IMR-90 (cell line): Measurements from ENCODE around the gene SNRPE. TPM values are rescaled to one million over a fixed set of nuclear protein-coding genes. Genes with fewer than 3 reads are reported as not detected.

Experiments used
- ATAC-seq: fragments of 200-7000 bp; cut with Tn5 transposase; 2 replicates; pipeline ENCODE4 v1.9.1; 2020; ENCODE audit warnings: low read depth, mild to moderate bottlenecking, moderate library complexity
- BruUV-seq: library from RNA; stranded (reverse); fragments of 400-500 nt; replicated peaks from 2 replicates; lab custom pipeline; 2021; lab: Mats Ljungman, UMichigan
- CTCF ChIA-PET: fragments of 300-600 bp; formaldehyde crosslinking; extraction: SDS; loops from one replicate; lab custom pipeline; 2021; ENCODE audit warnings: antibody characterized with exemption; lab: Yijun Ruan, JAX
- POLR2A ChIA-PET: fragments of 300-600 bp; sonication (Branson Sonifier 250); formaldehyde crosslinking; loops from one replicate; lab custom pipeline; 2022; ENCODE audit warnings: antibody characterized with exemption; ENCODE audit not compliant: unreplicated experiment; lab: Charles Lee
- DNase-seq: peaks from one replicate; pipeline ENCODE4 v3.0.0; 2013
- H2AFZ ChIP-seq: replicated peaks from 2 replicates; pipeline ENCODE3; 2013; ENCODE audit warnings: low read length, mild to moderate bottlenecking; ENCODE audit not compliant: poor library complexity
- H2AK5ac ChIP-seq: 2 replicates; pipeline ENCODE4 v1.6.1; 2013; ENCODE audit warnings: low read depth, low read length, inconsistent platforms
- H2AK9ac ChIP-seq: replicated peaks from 2 replicates; pipeline ENCODE3; 2013; ENCODE audit warnings: mild to moderate bottlenecking, low read depth, low read length, moderate library complexity; ENCODE audit not compliant: poor library complexity
- H2BK120ac ChIP-seq: 2 replicates; pipeline ENCODE4 v1.6.1; 2013; ENCODE audit warnings: low read depth, low read length, inconsistent platforms
- H2BK15ac ChIP-seq: 3 replicates; pipeline ENCODE4 v1.6.1; 2013; ENCODE audit warnings: low read depth, low read length, inconsistent platforms
- H2BK20ac ChIP-seq: 2 replicates; pipeline ENCODE4 v1.6.1; 2013; ENCODE audit warnings: low read depth, mild to moderate bottlenecking, inconsistent platforms, low read length, moderate library complexity
- H2BK5ac ChIP-seq: 2 replicates; pipeline ENCODE4 v1.6.1; 2013; ENCODE audit warnings: mild to moderate bottlenecking, low read depth, low read length, inconsistent platforms; ENCODE audit not compliant: poor library complexity, severe bottlenecking
- H3K14ac ChIP-seq: replicated peaks from 2 replicates; pipeline ENCODE4 v1.6.1; 2013; ENCODE audit warnings: low read depth, low read length, inconsistent platforms
- H3K18ac ChIP-seq: 2 replicates; pipeline ENCODE4 v1.6.1; 2013; ENCODE audit warnings: low read depth, low read length, control low read depth
- H3K23ac ChIP-seq: 2 replicates; pipeline ENCODE4 v1.6.1; 2013; ENCODE audit warnings: low read depth, low read length, inconsistent platforms
- H3K27ac ChIP-seq: 2 replicates; pipeline ENCODE4 v1.5.1; 2013; ENCODE audit warnings: mild to moderate bottlenecking, control low read depth, low read length; ENCODE audit not compliant: insufficient read depth
- H3K27me3 ChIP-seq: 2 replicates; pipeline ENCODE4 v1.6.1; 2013; ENCODE audit warnings: low read length; ENCODE audit not compliant: control insufficient read depth, insufficient read depth
- H3K36me3 ChIP-seq: 2 replicates; pipeline ENCODE4 v1.6.1; 2013; ENCODE audit warnings: low read length, mixed read lengths; ENCODE audit not compliant: control insufficient read depth, insufficient read depth
- H3K4ac ChIP-seq: 2 replicates; pipeline ENCODE4 v1.6.1; 2013; ENCODE audit warnings: low read depth, low read length, inconsistent platforms
- H3K4me1 ChIP-seq: 2 replicates; pipeline ENCODE4 v1.6.1; 2013; ENCODE audit warnings: low read length, mixed read lengths; ENCODE audit not compliant: control insufficient read depth, insufficient read depth
- H3K4me2 ChIP-seq: 2 replicates; pipeline ENCODE4 v1.6.1; 2013; ENCODE audit warnings: low read depth, mild to moderate bottlenecking, control low read depth, low read length, moderate library complexity
- H3K4me3 ChIP-seq: 2 replicates; pipeline ENCODE4 v1.5.1; 2013; ENCODE audit warnings: low read depth, mild to moderate bottlenecking, control low read depth, low read length, moderate library complexity; ENCODE audit not compliant: insufficient read depth
- H3K56ac ChIP-seq: 2 replicates; pipeline ENCODE4 v1.6.1; 2013; ENCODE audit warnings: low read length, inconsistent platforms; ENCODE audit not compliant: insufficient read depth; ENCODE audit errors: extremely low read depth
- H3K79me1 ChIP-seq, 2 experiments: 2 replicates each; pipeline ENCODE4 v1.6.1; 2013; ENCODE audit warnings: low read length in 2 of 2, inconsistent platforms in 1 of 2, low read depth in 1 of 2
- H3K9ac ChIP-seq: 2 replicates; pipeline ENCODE4 v1.6.1; 2013; ENCODE audit warnings: low read depth, low read length, control low read depth
- H3K9me1 ChIP-seq: 2 replicates; pipeline ENCODE4 v1.6.1; 2013; ENCODE audit warnings: low read length, inconsistent platforms; ENCODE audit not compliant: insufficient read depth
- H3K9me3 ChIP-seq: 2 replicates; pipeline ENCODE4 v1.6.1; 2013; ENCODE audit warnings: low read length; ENCODE audit not compliant: control insufficient read depth, insufficient read depth
- H4K20me1 ChIP-seq: 2 replicates; pipeline ENCODE4 v1.6.1; 2013; ENCODE audit warnings: low read length, inconsistent platforms; ENCODE audit not compliant: insufficient read depth
- H4K5ac ChIP-seq: 2 replicates; pipeline ENCODE4 v1.6.1; 2013; ENCODE audit warnings: mild to moderate bottlenecking, low read depth, low read length, control low read depth
- H4K8ac ChIP-seq, 2 experiments: 2 replicates each; pipeline ENCODE4 v1.6.1; 2013; ENCODE audit warnings: low read depth in 2 of 2, low read length in 2 of 2, control low read depth in 1 of 2, inconsistent platforms in 1 of 2
- H4K91ac ChIP-seq: 2 replicates; pipeline ENCODE4 v1.6.1; 2013; ENCODE audit warnings: low read depth, low read length, inconsistent platforms; ENCODE audit not compliant: insufficient read depth
- BHLHE40 ChIP-seq: fragments of 150-350 bp; IDR thresholded peaks from 2 replicates; pipeline ENCODE4 v1.6.1; 2016; ENCODE audit warnings: mild to moderate bottlenecking, low read depth, low read length
- CHD1 ChIP-seq: IDR thresholded peaks from 2 replicates; pipeline ENCODE4 v1.6.1; 2012; ENCODE audit warnings: low read depth, low read length, improper control_type of control experiment
- CTCF ChIP-seq: conservative IDR thresholded peaks from 2 replicates; pipeline ENCODE4 v1.5.1; 2012; ENCODE audit warnings: mild to moderate bottlenecking, low read depth, low read length, improper control_type of control experiment
- FOS ChIP-seq: fragments of 150-350 bp; IDR thresholded peaks from 2 replicates; pipeline ENCODE4 v1.6.1; 2016; ENCODE audit warnings: low read depth, low read length
- NFE2L2 ChIP-seq: fragments of 150-350 bp; IDR thresholded peaks from 2 replicates; pipeline ENCODE4 v1.6.1; 2016; ENCODE audit warnings: low read depth, mild to moderate bottlenecking, low read length
- POLR2A ChIP-seq: IDR thresholded peaks from 2 replicates; pipeline ENCODE4 v1.6.1; 2012; ENCODE audit warnings: mild to moderate bottlenecking, low read depth, low read length
- RAD21 ChIP-seq: IDR thresholded peaks from 2 replicates; pipeline ENCODE4 v1.6.1; 2012; ENCODE audit warnings: low read length, improper control_type of control experiment
- RCOR1 ChIP-seq: IDR thresholded peaks from 2 replicates; pipeline ENCODE4 v1.6.1; 2012; ENCODE audit warnings: mild to moderate bottlenecking, low read length, improper control_type of control experiment; ENCODE audit not compliant: insufficient replicate concordance
- RFX5 ChIP-seq: IDR thresholded peaks from 2 replicates; pipeline ENCODE4 v1.8.0; 2012; ENCODE audit warnings: low read depth, mild to moderate bottlenecking, low read length, moderate library complexity
- SMC3 ChIP-seq: fragments of 150-350 bp; IDR thresholded peaks from 2 replicates; pipeline ENCODE4 v1.6.1; 2016; ENCODE audit warnings: low read depth, mild to moderate bottlenecking, antibody characterized with exemption, low read length, moderate library complexity
- USF2 ChIP-seq: fragments of 150-350 bp; IDR thresholded peaks from 2 replicates; pipeline ENCODE4 v1.6.1; 2017; ENCODE audit warnings: mild to moderate bottlenecking, antibody characterized with exemption, low read length, low read depth
- WGBS, 2 experiments: methylation state at CpG; one replicate each; pipeline versions ENCODE4 v1.1.5 to v1.1.7; 2013; ENCODE audit warnings: missing lambda C conversion rate in 2 of 2; ENCODE audit not compliant: insufficient read length in 1 of 2; ENCODE audit errors: extremely low coverage in 2 of 2; 5-methylcytosine and 5-hydroxymethylcytosine counted together
- dilution Hi-C: fragments of 300-500 bp; cut with HindIII; formaldehyde crosslinking; loops from one replicate; pipeline ENCODE4 v1.14.3; 2018; ENCODE audit warnings: low sequenced_read_pairs; ENCODE audit not compliant: unreplicated experiment
- in situ Hi-C: fragments of 300-500 bp; cut with MboI; formaldehyde crosslinking; loops from 3 replicates; pipeline ENCODE4 v1.14.3; 2019; ENCODE audit warnings: low sequenced_read_pairs, inconsistent platforms, mixed read lengths
- intact Hi-C: fragments of 100-400 bp; cut with micrococcal nuclease; formaldehyde crosslinking; loops from 2 replicates; pipeline ENCODE4 v1.10.0; 2022
- polyA plus RNA-seq, 3 experiments: library from polyadenylated mRNA; depleted of rRNA; stranded (reverse); fragments of >200 nt; gene quantifications; 2 replicates each; pipeline ENCODE4 v1.2.3, GENCODE V29; 2012; ENCODE audit warnings: low replicate concordance in 1 of 3
- total RNA-seq: library from RNA; depleted of rRNA; stranded (reverse); fragments of >200 nt; gene quantifications from 2 replicates; pipeline ENCODE4 v1.2.3, GENCODE V29; 2012
- TF ChIP-seq, protein P1 (sequence below): fragments of 150-350 bp; IDR thresholded peaks from 2 replicates; pipeline ENCODE4 v1.6.1; 2016; ENCODE audit warnings: low read depth, mild to moderate bottlenecking, low read length, moderate library complexity, borderline replicate concordance

SNRPE gene
- total and polyA plus RNA-seq, 2 of the 4 experiments (the other 2 are of a cell fraction) = 43.6 to 219 TPM

DNA sequence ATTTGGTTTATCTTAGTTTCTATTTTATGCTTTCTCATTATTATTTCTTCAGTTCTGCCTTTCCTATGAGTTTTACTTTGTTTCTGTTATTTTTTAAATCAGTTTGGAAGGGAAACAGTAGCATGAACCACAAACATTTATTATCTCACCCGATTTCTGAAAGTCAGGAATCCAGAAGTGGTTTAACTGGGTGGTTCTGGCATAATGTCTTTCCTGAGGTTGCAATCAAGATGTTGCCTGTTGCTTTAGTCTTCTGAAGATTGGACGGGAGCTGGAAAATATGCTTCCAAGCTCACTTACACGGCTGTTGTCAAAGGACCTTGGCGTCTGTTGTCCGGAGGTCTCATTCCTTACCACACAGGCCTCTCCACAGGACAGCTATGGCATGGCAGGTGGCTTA, 50.4 kb downstream of the SNRPE start:
- peak overlapping the region; percentile 62; the same call in 1 of the 2 replicates for H2AK5ac ChIP-seq
- no peaks in the 10 kb centered on the region for H3K9me3 ChIP-seq
- in situ Hi-C loops = no loop called here
- POLR2A ChIA-PET = no interaction called here
- no peak overlapping the region for H2AK9ac ChIP-seq
- no peak overlapping the region for H3K4me2 ChIP-seq
- peak overlapping the region; percentile 68; the same call in 2 of the 3 replicates for H2BK15ac ChIP-seq
- H3K14ac ChIP-seq = no peak overlapping the region; the same call in 1 of the 2 replicates
- no peaks in the 10 kb centered on the region for H4K20me1 ChIP-seq
- no peak overlapping the region for H3K23ac ChIP-seq
- no peak overlapping the region for H3K27ac ChIP-seq
- peak overlapping the region; percentile 48; the same call in 1 of the 2 replicates for H3K4ac ChIP-seq
- H4K8ac ChIP-seq = no peak overlapping the region
- H2AFZ ChIP-seq = no peak overlapping the region
- H4K91ac ChIP-seq = no peak overlapping the region
- H2BK120ac ChIP-seq = peak overlapping the region; percentile 3; the same call in 1 of the 2 replicates
- H3K4me3 ChIP-seq = no peak overlapping the region
- dilution Hi-C loops = no loop called here
- H3K9ac ChIP-seq = no peak overlapping the region
- TF ChIP-seq NFE2L2 (no peak), RAD21 (no peak), SMC3 (no peak), USF2 (no peak), BHLHE40 (no peak), CHD1 (no peak), FOS (no peak), RCOR1 (no peak), CTCF (no peak), POLR2A (no peak), RFX5 (no peak)
- TF ChIP-seq, protein P1, sequence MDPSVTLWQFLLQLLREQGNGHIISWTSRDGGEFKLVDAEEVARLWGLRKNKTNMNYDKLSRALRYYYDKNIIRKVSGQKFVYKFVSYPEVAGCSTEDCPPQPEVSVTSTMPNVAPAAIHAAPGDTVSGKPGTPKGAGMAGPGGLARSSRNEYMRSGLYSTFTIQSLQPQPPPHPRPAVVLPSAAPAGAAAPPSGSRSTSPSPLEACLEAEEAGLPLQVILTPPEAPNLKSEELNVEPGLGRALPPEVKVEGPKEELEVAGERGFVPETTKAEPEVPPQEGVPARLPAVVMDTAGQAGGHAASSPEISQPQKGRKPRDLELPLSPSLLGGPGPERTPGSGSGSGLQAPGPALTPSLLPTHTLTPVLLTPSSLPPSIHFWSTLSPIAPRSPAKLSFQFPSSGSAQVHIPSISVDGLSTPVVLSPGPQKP = no peak
- peaks cover 5% of the 10 kb centered on the region; the same call in 1 of the 2 replicates for H3K9me1 ChIP-seq
- H3K56ac ChIP-seq = no peak overlapping the region
- CTCF ChIA-PET = interaction anchor here (0.7 kb wide), 2 partner anchors 88 to 224 kb away, joined by 3 read pairs; no protein-coding TSS in a partner anchor
- WGBS, 2 experiments = no CpG with 5 or more reads among the region's 5 CpGs
- DNase-seq (no peak), ATAC-seq (no peak)
- no peak overlapping the region for H4K5ac ChIP-seq
- intact Hi-C loops = no loop called here
- no peak overlapping the region for H3K18ac ChIP-seq
- H3K4me1 ChIP-seq = peaks cover 7% of the 10 kb centered on the region
- no TSS peak for BruUV-seq
- H2BK20ac ChIP-seq = peak overlapping the region; percentile 51
- no peaks in the 10 kb centered on the region for H3K36me3 ChIP-seq
- 0 out of 4 replicates have a peak, but pooled peaks cover 0 to 4% of the 10 kb centered on the region in 2 experiments for H3K79me1 ChIP-seq
- H3K27me3 ChIP-seq = no peaks in the 10 kb centered on the region
- no peak overlapping the region for H2BK5ac ChIP-seq
